MCF 10A (cell line): ENCODE data around the gene MAGI1. TPM values are rescaled to one million over a fixed set of nuclear protein-coding genes. Genes with fewer than 3 reads are reported as not detected.

Experiments
- BruUV-seq: library from RNA; stranded (reverse); fragments of 400-500 nt; replicated peaks from 2 replicates; lab custom pipeline; 2021; lab: Mats Ljungman, UMichigan
- CTCF ChIA-PET: fragments of 300-600 bp; sonication (Branson Sonifier 250); formaldehyde crosslinking; extraction: SDS; loops from one replicate; lab custom pipeline; 2021; ENCODE audit warnings: antibody characterized with exemption, inconsistent platforms; lab: Yijun Ruan, JAX
- POLR2A ChIA-PET: fragments of 300-600, 350-650 bp; sonication (Branson Sonifier 250); formaldehyde crosslinking; extraction: SDS; loops from one replicate; lab custom pipeline; 2020; ENCODE audit warnings: antibody characterized with exemption, inconsistent platforms; lab: Yijun Ruan, JAX
- DNase-seq: peaks from one replicate; pipeline ENCODE4 v3.0.0-alpha.2; 2018; ENCODE audit not compliant: unreplicated experiment
- H3K27ac Mint-ChIP-seq: one replicate; pipeline ENCODE4 v1.8.0; 2022; ENCODE audit warnings: mild to moderate bottlenecking, low read depth, mixed read lengths; ENCODE audit not compliant: unreplicated experiment
- H3K27me3 Mint-ChIP-seq: one replicate; pipeline ENCODE4 v1.8.0; 2022; ENCODE audit warnings: mixed read lengths; ENCODE audit not compliant: insufficient read depth, unreplicated experiment
- H3K36me3 Mint-ChIP-seq: one replicate; pipeline ENCODE4 v1.8.0; 2022; ENCODE audit warnings: mild to moderate bottlenecking, moderate library complexity, mixed read lengths; ENCODE audit not compliant: insufficient read depth, unreplicated experiment
- H3K4me1 Mint-ChIP-seq: one replicate; pipeline ENCODE4 v1.8.0; 2022; ENCODE audit warnings: mixed read lengths; ENCODE audit not compliant: insufficient read depth, unreplicated experiment
- H3K4me3 Mint-ChIP-seq: one replicate; pipeline ENCODE4 v1.8.0; 2022; ENCODE audit warnings: mild to moderate bottlenecking, moderate library complexity, mixed read lengths; ENCODE audit not compliant: unreplicated experiment
- H3K9me3 Mint-ChIP-seq: one replicate; pipeline ENCODE4 v1.8.0; 2022; ENCODE audit warnings: mixed read lengths; ENCODE audit not compliant: unreplicated experiment
- intact Hi-C: fragments of 100-400 bp; cut with micrococcal nuclease; formaldehyde crosslinking; loops from 2 replicates; pipeline ENCODE4 v1.14.1; 2022
- total RNA-seq: library from RNA; stranded (reverse); gene quantifications from 2 replicates; pipeline ENCODE4 v1.2.3, GENCODE V29; 2022
- TF ChIP-seq, protein P1 (sequence below): fragments of 200-600 bp; IDR thresholded peaks from one replicate; pipeline ENCODE4 v1.8.0; 2022; ENCODE audit warnings: antibody characterized with exemption, mild to moderate bottlenecking; ENCODE audit not compliant: unreplicated experiment

Gene MAGI1
- total RNA-seq, 1 experiment from 2014 or later, result 6.2 TPM

GRCh38 chr3:65836047-65836446 is 202.7 kb downstream of the MAGI1 start:
- DNase-seq, result no peak
- Mint-ChIP-seq H3K27ac (no peak overlapping the region), H3K4me1 (peaks cover 40% of the 10 kb centered on the region), H3K27me3 (no peaks in the 10 kb centered on the region), H3K4me3 (no peak overlapping the region), H3K36me3 (no peaks in the 10 kb centered on the region), H3K9me3 (no peaks in the 10 kb centered on the region)
- TF ChIP-seq, protein P1, sequence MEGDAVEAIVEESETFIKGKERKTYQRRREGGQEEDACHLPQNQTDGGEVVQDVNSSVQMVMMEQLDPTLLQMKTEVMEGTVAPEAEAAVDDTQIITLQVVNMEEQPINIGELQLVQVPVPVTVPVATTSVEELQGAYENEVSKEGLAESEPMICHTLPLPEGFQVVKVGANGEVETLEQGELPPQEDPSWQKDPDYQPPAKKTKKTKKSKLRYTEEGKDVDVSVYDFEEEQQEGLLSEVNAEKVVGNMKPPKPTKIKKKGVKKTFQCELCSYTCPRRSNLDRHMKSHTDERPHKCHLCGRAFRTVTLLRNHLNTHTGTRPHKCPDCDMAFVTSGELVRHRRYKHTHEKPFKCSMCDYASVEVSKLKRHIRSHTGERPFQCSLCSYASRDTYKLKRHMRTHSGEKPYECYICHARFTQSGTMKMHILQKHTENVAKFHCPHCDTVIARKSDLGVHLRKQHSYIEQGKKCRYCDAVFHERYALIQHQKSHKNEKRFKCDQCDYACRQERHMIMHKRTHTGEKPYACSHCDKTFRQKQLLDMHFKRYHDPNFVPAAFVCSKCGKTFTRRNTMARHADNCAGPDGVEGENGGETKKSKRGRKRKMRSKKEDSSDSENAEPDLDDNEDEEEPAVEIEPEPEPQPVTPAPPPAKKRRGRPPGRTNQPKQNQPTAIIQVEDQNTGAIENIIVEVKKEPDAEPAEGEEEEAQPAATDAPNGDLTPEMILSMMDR, result no peak
- BruUV-seq, result no TSS peak
- intact Hi-C loops, result no loop called here
- ChIA-PET POLR2A (no interaction called here), CTCF (no interaction called here)

GRCh38 chr3:65833761-65834505 is 204.8 kb downstream of the MAGI1 start:
- H3K9me3 Mint-ChIP-seq, result no peaks in the 10 kb centered on the region
- no peaks in the 10 kb centered on the region for H3K27me3 Mint-ChIP-seq
- H3K27ac Mint-ChIP-seq, result peak overlapping the region; percentile 30
- DNase-seq, result peak; percentile 55
- intact Hi-C loops, result loop anchor here (5.0 kb wide), 1 partner anchor 53 kb away; no protein-coding TSS in a partner anchor
- no TSS peak for BruUV-seq
- H3K36me3 Mint-ChIP-seq, result no peaks in the 10 kb centered on the region
- ChIA-PET POLR2A (interaction anchor here (0.8 to 1.2 kb wide), 5 partner anchors 15 to 188 kb away, joined by 3 to 4 read pairs (median 4); no protein-coding TSS in a partner anchor), CTCF (interaction anchor here (0.6 to 1.9 kb wide), 10 partner anchors 10 to 298 kb away, joined by 3 to 7 read pairs (median 4); no protein-coding TSS in a partner anchor)
- H3K4me3 Mint-ChIP-seq, result no peak overlapping the region
- TF ChIP-seq, protein P1, result no peak
- H3K4me1 Mint-ChIP-seq, result peaks cover 42% of the 10 kb centered on the region

DNA sequence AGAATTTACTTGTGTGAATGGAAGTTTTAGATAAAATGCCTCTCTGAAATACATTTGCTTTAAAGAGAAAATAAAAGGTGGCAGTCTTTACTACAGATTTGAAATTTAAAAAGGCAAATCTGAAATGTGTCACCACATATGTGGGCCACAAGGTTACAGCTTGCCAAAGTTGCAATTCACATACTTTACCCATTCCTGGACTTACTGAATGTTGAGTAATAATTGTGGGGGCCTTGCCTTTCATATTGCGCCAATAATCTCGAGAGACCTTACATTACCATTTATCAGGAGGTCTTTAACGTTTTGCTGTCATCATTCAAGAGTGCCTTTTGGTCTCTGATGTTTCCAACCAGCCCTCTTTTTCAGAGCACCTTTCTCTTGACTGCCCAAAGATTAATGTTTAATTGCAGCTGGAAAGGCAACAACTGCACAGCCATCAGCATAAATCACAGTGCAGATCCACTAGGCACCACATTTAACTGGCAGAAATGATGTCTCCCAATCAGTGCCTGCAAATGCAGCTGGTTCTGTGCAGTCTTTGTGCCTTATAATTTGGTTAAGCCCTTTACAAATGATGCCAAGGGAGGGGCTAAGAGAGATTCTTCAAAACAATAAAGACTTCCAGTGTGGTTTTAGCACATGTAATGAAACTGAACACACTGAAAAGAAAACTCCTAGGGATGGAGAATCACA is 206.8 kb downstream of the MAGI1 start:
- BruUV-seq, result no TSS peak
- peaks cover 42% of the 10 kb centered on the region for H3K4me1 Mint-ChIP-seq
- H3K4me3 Mint-ChIP-seq, result peak overlapping the region; percentile 46
- no peaks in the 10 kb centered on the region for H3K27me3 Mint-ChIP-seq
- ChIA-PET POLR2A (interaction anchor here (0.6 to 1.1 kb wide), 3 partner anchors 23 to 307 kb away, joined by 3 to 4 read pairs (median 4); no protein-coding TSS in a partner anchor), CTCF (interaction anchor here (0.9 to 1.4 kb wide), 3 partner anchors 17 to 303 kb away, joined by 3 to 5 read pairs (median 3); no protein-coding TSS in a partner anchor)
- intact Hi-C loops, result loop anchor here (5.0 kb wide), 1 partner anchor 55 kb away; no protein-coding TSS in a partner anchor
- DNase-seq, result peak; percentile 76
- no peaks in the 10 kb centered on the region for H3K36me3 Mint-ChIP-seq
- no peaks in the 10 kb centered on the region for H3K9me3 Mint-ChIP-seq
- TF ChIP-seq, protein P1, result no peak
- peak overlapping the region; percentile 75 for H3K27ac Mint-ChIP-seq
